Right lobe of liver (tissue), 4 donors: Measurements from ENCODE around the gene HDGFL2.

Experiments
- POLR2A ChIP-seq: fragments of 450-650 bp; IDR thresholded peaks from one replicate; pipeline ENCODE4 v1.6.1; 2017; ENCODE audit warnings: antibody characterized with exemption, mild to moderate bottlenecking
- TF ChIP-seq, protein P1 (sequence below), 4 donors: fragments of 200-600 bp in 3 of 4; fragments of 450-650 bp in 1 of 4; IDR thresholded peaks; one replicate each; pipeline versions ENCODE4 v1.5.1 to v1.8.0; 2016 to 2022; ENCODE audit warnings: antibody characterized with exemption in 4 of 4, mild to moderate bottlenecking in 2 of 4
- donor health status: DM: no; HTN: no; CAD: no.
- donor health status: DM: no; HTN: no; CAD: no.
- donor health status: DM: no; HTN: yes; CAD: no.

DNA sequence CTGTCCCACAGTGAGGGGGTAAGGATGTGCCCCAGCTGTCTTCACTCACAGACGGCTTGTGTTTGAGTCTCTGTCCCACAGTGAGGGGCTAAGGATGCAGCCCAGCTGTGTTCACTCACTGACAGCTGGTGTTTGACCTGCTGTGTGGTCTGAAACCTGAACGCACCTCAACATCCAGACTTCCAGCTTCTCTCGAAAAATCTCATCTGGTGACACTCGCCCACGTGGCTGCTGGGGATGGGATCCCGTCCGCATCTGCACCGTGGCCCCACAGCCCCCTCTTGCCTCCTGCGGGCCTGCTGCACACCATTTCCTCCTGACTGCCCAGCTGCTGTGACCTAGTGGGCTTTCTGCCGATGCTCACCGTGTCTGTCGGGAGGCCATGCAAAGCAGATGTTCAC lies 42.3 kb upstream of the HDGFL2 start:
- TF ChIP-seq, protein P1, sequence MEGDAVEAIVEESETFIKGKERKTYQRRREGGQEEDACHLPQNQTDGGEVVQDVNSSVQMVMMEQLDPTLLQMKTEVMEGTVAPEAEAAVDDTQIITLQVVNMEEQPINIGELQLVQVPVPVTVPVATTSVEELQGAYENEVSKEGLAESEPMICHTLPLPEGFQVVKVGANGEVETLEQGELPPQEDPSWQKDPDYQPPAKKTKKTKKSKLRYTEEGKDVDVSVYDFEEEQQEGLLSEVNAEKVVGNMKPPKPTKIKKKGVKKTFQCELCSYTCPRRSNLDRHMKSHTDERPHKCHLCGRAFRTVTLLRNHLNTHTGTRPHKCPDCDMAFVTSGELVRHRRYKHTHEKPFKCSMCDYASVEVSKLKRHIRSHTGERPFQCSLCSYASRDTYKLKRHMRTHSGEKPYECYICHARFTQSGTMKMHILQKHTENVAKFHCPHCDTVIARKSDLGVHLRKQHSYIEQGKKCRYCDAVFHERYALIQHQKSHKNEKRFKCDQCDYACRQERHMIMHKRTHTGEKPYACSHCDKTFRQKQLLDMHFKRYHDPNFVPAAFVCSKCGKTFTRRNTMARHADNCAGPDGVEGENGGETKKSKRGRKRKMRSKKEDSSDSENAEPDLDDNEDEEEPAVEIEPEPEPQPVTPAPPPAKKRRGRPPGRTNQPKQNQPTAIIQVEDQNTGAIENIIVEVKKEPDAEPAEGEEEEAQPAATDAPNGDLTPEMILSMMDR (IDR thresholded peaks at IDR 0.05): no peak
- TF ChIP-seq POLR2A: no peak
